ENCODE data around the gene TNIP1.

GRCh38 chr5:151080613-151081430, at the start of gene TNIP1:
- no peak for TF ChIP-seq EZH2 (IDR thresholded peaks at IDR 0.05; ENCODE audit: low read depth)
- no peak for TF ChIP-seq CTCF (conservative IDR thresholded peaks at IDR 0.05)
